ENCODE results near the gene FRMD1.

FRMD1 gene

DNA sequence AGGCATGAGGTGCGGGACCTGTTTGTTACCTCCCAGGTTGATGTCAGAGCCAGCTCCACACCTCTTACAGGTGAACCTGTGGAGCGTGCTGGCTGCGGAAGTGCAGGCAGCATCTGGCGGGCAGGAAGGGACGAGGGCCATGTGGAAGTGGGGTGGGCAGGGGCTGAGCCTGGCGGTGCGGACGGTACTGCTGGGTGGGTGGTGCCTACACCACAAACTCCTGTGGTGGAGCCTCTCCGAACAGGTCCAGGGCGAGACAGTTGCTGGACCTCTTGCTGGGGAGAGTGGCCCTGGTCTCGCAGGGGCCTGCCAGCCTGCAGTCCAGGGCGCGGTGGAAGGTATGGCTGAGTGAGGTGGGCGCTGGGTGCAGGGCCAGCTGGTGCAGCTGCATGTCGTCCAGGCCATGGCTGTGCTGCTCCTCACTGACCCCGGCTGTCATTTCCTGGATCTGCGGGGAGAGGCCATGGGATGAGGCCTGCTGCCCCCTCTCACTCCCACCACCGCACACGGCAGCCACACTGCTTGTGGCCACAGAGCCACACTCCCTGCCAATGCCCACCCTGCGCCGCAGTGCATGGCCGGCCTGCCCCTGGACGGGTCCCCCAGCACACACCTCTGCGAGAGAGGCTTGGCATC is 22.0 kb downstream of the FRMD1 start:
- TF ChIP-seq TEAD4 (IDR thresholded peaks at IDR 0.05), result no peak
- no peak for TF ChIP-seq YY1 (IDR thresholded peaks at IDR 0.05; ENCODE audit: low read depth)
- no peak for TF ChIP-seq RAD21 (IDR thresholded peaks at IDR 0.05; ENCODE audit: low read depth)
- TF ChIP-seq FOXM1 (IDR thresholded peaks at IDR 0.05; ENCODE audit: borderline replicate concordance, low read depth), result no peak
- TF ChIP-seq USF1 (IDR thresholded peaks at IDR 0.05), result no peak
- TF ChIP-seq EP300 (IDR thresholded peaks at IDR 0.05; ENCODE audit: borderline replicate concordance), result no peak
- TF ChIP-seq CEBPB (IDR thresholded peaks at IDR 0.05), result no peak
- TF ChIP-seq TAF1 (IDR thresholded peaks at IDR 0.05; ENCODE audit: low read depth), result no peak
- TF ChIP-seq CREB1 (IDR thresholded peaks at IDR 0.05; ENCODE audit: low read depth), result no peak
- TF ChIP-seq, protein P1, sequence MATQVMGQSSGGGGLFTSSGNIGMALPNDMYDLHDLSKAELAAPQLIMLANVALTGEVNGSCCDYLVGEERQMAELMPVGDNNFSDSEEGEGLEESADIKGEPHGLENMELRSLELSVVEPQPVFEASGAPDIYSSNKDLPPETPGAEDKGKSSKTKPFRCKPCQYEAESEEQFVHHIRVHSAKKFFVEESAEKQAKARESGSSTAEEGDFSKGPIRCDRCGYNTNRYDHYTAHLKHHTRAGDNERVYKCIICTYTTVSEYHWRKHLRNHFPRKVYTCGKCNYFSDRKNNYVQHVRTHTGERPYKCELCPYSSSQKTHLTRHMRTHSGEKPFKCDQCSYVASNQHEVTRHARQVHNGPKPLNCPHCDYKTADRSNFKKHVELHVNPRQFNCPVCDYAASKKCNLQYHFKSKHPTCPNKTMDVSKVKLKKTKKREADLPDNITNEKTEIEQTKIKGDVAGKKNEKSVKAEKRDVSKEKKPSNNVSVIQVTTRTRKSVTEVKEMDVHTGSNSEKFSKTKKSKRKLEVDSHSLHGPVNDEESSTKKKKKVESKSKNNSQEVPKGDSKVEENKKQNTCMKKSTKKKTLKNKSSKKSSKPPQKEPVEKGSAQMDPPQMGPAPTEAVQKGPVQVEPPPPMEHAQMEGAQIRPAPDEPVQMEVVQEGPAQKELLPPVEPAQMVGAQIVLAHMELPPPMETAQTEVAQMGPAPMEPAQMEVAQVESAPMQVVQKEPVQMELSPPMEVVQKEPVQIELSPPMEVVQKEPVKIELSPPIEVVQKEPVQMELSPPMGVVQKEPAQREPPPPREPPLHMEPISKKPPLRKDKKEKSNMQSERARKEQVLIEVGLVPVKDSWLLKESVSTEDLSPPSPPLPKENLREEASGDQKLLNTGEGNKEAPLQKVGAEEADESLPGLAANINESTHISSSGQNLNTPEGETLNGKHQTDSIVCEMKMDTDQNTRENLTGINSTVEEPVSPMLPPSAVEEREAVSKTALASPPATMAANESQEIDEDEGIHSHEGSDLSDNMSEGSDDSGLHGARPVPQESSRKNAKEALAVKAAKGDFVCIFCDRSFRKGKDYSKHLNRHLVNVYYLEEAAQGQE (IDR thresholded peaks at IDR 0.05; ENCODE audit: low read depth), result no peak
- no peak for TF ChIP-seq NFIC (IDR thresholded peaks at IDR 0.05)
- TF ChIP-seq ZBTB7A (IDR thresholded peaks at IDR 0.05; ENCODE audit: low read depth), result no peak
- TF ChIP-seq, protein P2, sequence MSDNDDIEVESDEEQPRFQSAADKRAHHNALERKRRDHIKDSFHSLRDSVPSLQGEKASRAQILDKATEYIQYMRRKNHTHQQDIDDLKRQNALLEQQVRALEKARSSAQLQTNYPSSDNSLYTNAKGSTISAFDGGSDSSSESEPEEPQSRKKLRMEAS (IDR thresholded peaks at IDR 0.05), result no peak
- no peak for TF ChIP-seq TCF12 (IDR thresholded peaks at IDR 0.05; ENCODE audit: low read depth)

GRCh38 chr6:168055696-168056489 is 23.1 kb downstream of the FRMD1 start:
- TF ChIP-seq TAF1 (IDR thresholded peaks at IDR 0.05; ENCODE audit: low read depth) (no peak), EGR1 (IDR thresholded peaks at IDR 0.05) (no peak), USF1 (IDR thresholded peaks at IDR 0.05) (no peak), TCF12 (IDR thresholded peaks at IDR 0.05; ENCODE audit: low read depth) (no peak), FOXM1 (IDR thresholded peaks at IDR 0.05; ENCODE audit: borderline replicate concordance, low read depth) (no peak), ZBTB7A (IDR thresholded peaks at IDR 0.05; ENCODE audit: low read depth) (no peak), YY1 (IDR thresholded peaks at IDR 0.05; ENCODE audit: low read depth) (no peak), CREB1 (IDR thresholded peaks at IDR 0.05; ENCODE audit: low read depth) (no peak), RAD21 (IDR thresholded peaks at IDR 0.05; ENCODE audit: low read depth) (no peak), TEAD4 (IDR thresholded peaks at IDR 0.05) (no peak), CEBPB (IDR thresholded peaks at IDR 0.05) (no peak), NFIC (IDR thresholded peaks at IDR 0.05) (no peak), EP300 (IDR thresholded peaks at IDR 0.05; ENCODE audit: borderline replicate concordance) (no peak)
- TF ChIP-seq, protein P1 (IDR thresholded peaks at IDR 0.05; ENCODE audit: low read depth), result no peak
- TF ChIP-seq, protein P2 (IDR thresholded peaks at IDR 0.05), result no peak

- TF ChIP-seq FOXM1 (IDR thresholded peaks at IDR 0.05; ENCODE audit: borderline replicate concordance, low read depth) (no peak), TEAD4 (IDR thresholded peaks at IDR 0.05) (no peak), CEBPB (IDR thresholded peaks at IDR 0.05) (no peak), EGR1 (IDR thresholded peaks at IDR 0.05) (no peak), TAF1 (IDR thresholded peaks at IDR 0.05; ENCODE audit: low read depth) (no peak), EP300 (IDR thresholded peaks at IDR 0.05; ENCODE audit: borderline replicate concordance) (no peak), USF1 (IDR thresholded peaks at IDR 0.05) (no peak), ZBTB7A (IDR thresholded peaks at IDR 0.05; ENCODE audit: low read depth) (no peak), CREB1 (IDR thresholded peaks at IDR 0.05; ENCODE audit: low read depth) (no peak), RAD21 (IDR thresholded peaks at IDR 0.05; ENCODE audit: low read depth) (no peak), TCF12 (IDR thresholded peaks at IDR 0.05; ENCODE audit: low read depth) (no peak), NFIC (IDR thresholded peaks at IDR 0.05) (no peak)
- TF ChIP-seq, protein P1 (IDR thresholded peaks at IDR 0.05; ENCODE audit: low read depth), result no peak
- TF ChIP-seq, protein P2 (IDR thresholded peaks at IDR 0.05), result no peak
Observed at GRCh38 chr6:168054765-168055560, 24.0 kb downstream of the FRMD1 start.

Measured in Ishikawa (cell line).